A549 (cell line): ENCODE results near the gene SEPTIN1. TPM values are rescaled to one million over a fixed set of nuclear protein-coding genes. Genes with fewer than 3 reads are reported as not detected.

Source experiments
- ATAC-seq, 2 experiments: fragments of 200-7000 bp in 1 of 2; fragments of >200 bp in 1 of 2; cut with Nextera tagmentation in 1 of 2; cut with Tn5 transposase in 1 of 2; 3 replicates each; pipeline versions ENCODE4 v1.8.0 to v1.9.1; 2018 to 2020; ENCODE audit warnings: mild to moderate bottlenecking in 1 of 2, moderate library complexity in 1 of 2
- CTCF ChIA-PET: fragments of 300-600 bp; sonication (Branson Sonifier 250); formaldehyde crosslinking; extraction: SDS; loops from one replicate; lab custom pipeline; 2021; ENCODE audit warnings: antibody characterized with exemption, inconsistent platforms; lab: Yijun Ruan, JAX
- POLR2A ChIA-PET: fragments of 350-600 bp; formaldehyde crosslinking; extraction: SDS; loops from one replicate; lab custom pipeline; 2021; ENCODE audit warnings: antibody characterized with exemption, inconsistent platforms; lab: Yijun Ruan, JAX
- DNase-seq, 2 experiments: peaks; one replicate each; pipeline versions ENCODE4 v3.0.0 to v3.0.0-alpha.2; 2011 to 2016; ENCODE audit warnings: low read depth in 1 of 2, low spot score in 1 of 2
- FAIRE-seq: peaks from 2 replicates; lab custom pipeline; 2011; peaks lifted over from hg19 to GRCh38; lab: Jason Lieb, UNC
- H3K27ac ChIP-seq, 2 experiments: fragments of >200 bp; sonication (Bioruptor Twin); formaldehyde crosslinking; 3 replicates each; pipeline ENCODE4 v1.5.1; 2016 to 2017
- H3K4me1 ChIP-seq: fragments of >200 bp; sonication (Bioruptor Twin); formaldehyde crosslinking; 3 replicates; pipeline ENCODE4 v1.6.1; 2016
- H3K4me2 ChIP-seq: fragments of >200 bp; sonication (Bioruptor Twin); formaldehyde crosslinking; 3 replicates; pipeline ENCODE4 v1.6.1; 2016
- H3K4me3 ChIP-seq: fragments of >200 bp; sonication (Bioruptor Twin); formaldehyde crosslinking; 3 replicates; pipeline ENCODE4 v1.5.1; 2016
- H3K9me3 ChIP-seq: fragments of >200 bp; sonication (Bioruptor Twin); formaldehyde crosslinking; 3 replicates; pipeline ENCODE4 v1.6.1; 2016
- ATOH8 ChIP-seq: fragments of 250-450 bp; sonication (Bioruptor Pico); IDR thresholded peaks from 2 replicates; pipeline ENCODE4 v1.5.0; 2020; ENCODE audit warnings: low read depth, mild to moderate bottlenecking, moderate library complexity
- CHD2 ChIP-seq: fragments of 150-350 bp; IDR thresholded peaks from 2 replicates; pipeline ENCODE4 v1.6.1; 2014; ENCODE audit warnings: low read length; ENCODE audit not compliant: partially characterized antibody
- CHD4 ChIP-seq: fragments of 200-600 bp; sonication (generic); IDR thresholded peaks from 2 replicates; pipeline ENCODE4 v1.6.1; 2016; ENCODE audit warnings: antibody characterized with exemption, mild to moderate bottlenecking, borderline replicate concordance
- CTCF ChIP-seq: fragments of >200 bp; sonication (Bioruptor Twin); formaldehyde crosslinking; IDR thresholded peaks from 3 replicates; pipeline ENCODE4 v1.5.1; 2016
- E2F6 ChIP-seq: IDR thresholded peaks from 2 replicates; pipeline ENCODE4 v1.6.1; 2012; ENCODE audit warnings: low read depth, borderline replicate concordance
- EHF ChIP-seq: fragments of 250-450 bp; sonication (Bioruptor Pico); IDR thresholded peaks from 2 replicates; pipeline ENCODE4 v1.5.0; 2020; ENCODE audit warnings: mild to moderate bottlenecking
- FOSL2 ChIP-seq, 2 experiments: fragments of 450-650 bp in 1 of 2; fragments of >200 bp in 1 of 2; sonication (Bioruptor Twin) in 1 of 2; formaldehyde crosslinking; IDR thresholded peaks; 2 replicates each; pipeline versions ENCODE4 v1.5.0 to v1.6.1; 2016 to 2020; ENCODE audit warnings: mild to moderate bottlenecking in 1 of 2, moderate library complexity in 1 of 2
- HDAC2 ChIP-seq: fragments of 200-600 bp; sonication (generic); IDR thresholded peaks from 2 replicates; pipeline ENCODE4 v1.6.1; 2016
- HMGXB4 ChIP-seq: fragments of 250-450 bp; sonication (Bioruptor Pico); IDR thresholded peaks from 2 replicates; pipeline ENCODE4 v1.5.0; 2021; ENCODE audit warnings: mild to moderate bottlenecking, moderate library complexity, borderline replicate concordance
- HOXB5 ChIP-seq: fragments of 250-450 bp; sonication (Bioruptor Pico); IDR thresholded peaks from 2 replicates; pipeline ENCODE4 v1.5.0; 2020; ENCODE audit warnings: mild to moderate bottlenecking, moderate library complexity
- KDM5A ChIP-seq: fragments of 200-600 bp; sonication (generic); IDR thresholded peaks from 2 replicates; pipeline ENCODE4 v1.6.1; 2016; ENCODE audit warnings: antibody characterized with exemption, mild to moderate bottlenecking
- MAX ChIP-seq: IDR thresholded peaks from 2 replicates; pipeline ENCODE4 v1.6.1; 2012
- NFE2L2 ChIP-seq: fragments of 150-350 bp; conservative IDR thresholded peaks from 2 replicates; pipeline ENCODE4 v1.6.1; 2014; ENCODE audit warnings: low read length
- NR3C1 ChIP-seq: fragments of >200 bp; sonication (Bioruptor Twin); formaldehyde crosslinking; IDR thresholded peaks from 3 replicates; pipeline ENCODE4 v1.6.1; 2017
- PBX3 ChIP-seq: IDR thresholded peaks from 2 replicates; pipeline ENCODE4 v1.6.1; 2012
- RCOR1 ChIP-seq: fragments of 150-350 bp; IDR thresholded peaks from 2 replicates; pipeline ENCODE4 v1.6.1; 2014; ENCODE audit warnings: antibody characterized with exemption, low read length, low read depth
- RFX5 ChIP-seq: fragments of 450-650 bp; IDR thresholded peaks from 2 replicates; pipeline ENCODE4 v1.7.1; 2014; ENCODE audit warnings: antibody characterized with exemption, mild to moderate bottlenecking, moderate library complexity
- ZC3H11A ChIP-seq: fragments of 450-650 bp; IDR thresholded peaks from 2 replicates; pipeline ENCODE4 v1.6.1; 2014; ENCODE audit warnings: antibody characterized with exemption, mild to moderate bottlenecking
- ZFP36 ChIP-seq: fragments of 450-650 bp; IDR thresholded peaks from 2 replicates; pipeline ENCODE4 v1.6.1; 2014; ENCODE audit warnings: borderline replicate concordance; ENCODE audit not compliant: partially characterized antibody
- WGBS: methylation state at CpG from one replicate; pipeline ENCODE4 v1.1.6; 2017; ENCODE audit errors: missing lambda C conversion rate; 5-methylcytosine and 5-hydroxymethylcytosine counted together
- polyA plus RNA-seq, 4 experiments: library from polyadenylated mRNA; depleted of rRNA in 3 of 4; stranded (reverse); fragments of >200 nt; fragmentation: RNase III in 1 of 4; extraction: RNeasy Plus Mini Kit Qiagen cat#74134 plus additional on column Dnase treatment in 1 of 4; gene quantifications; 2 replicates in 3 of 4; 3 replicates in 1 of 4; pipeline ENCODE4 v1.2.3, GENCODE V29; 2011 to 2017

Gene SEPTIN1
- polyA plus RNA-seq, 2 of the 4 experiments (the other 2 are of a cell fraction), result 0.17 to 0.65 TPM

GRCh38 chr16:30368122-30368791, 14.1 kb downstream of the SEPTIN1 start:
- Histone ChIP-seq H3K4me2 (peak overlapping the region; percentile 80), H3K4me3 (peak overlapping the region; percentile 76), H3K9me3 (no peaks in the 10 kb centered on the region), H3K4me1 (peaks cover 20% of the 10 kb centered on the region), H3K27ac (peak overlapping the region; percentile 0 to 98; a peak in 5 of 6 replicates)
- DNase-seq, result no peak
- no peak for ATAC-seq
- TF ChIP-seq FOSL2 (IDR thresholded peaks at IDR 0.05) (no peak), FOSL2 (CRISPR knock-in tag; IDR thresholded peaks at IDR 0.05) (0 out of 2 replicates have a peak, but pooled peaks have one; percentile 21), ATOH8 (CRISPR knock-in tag) (no peak)
- WGBS, result 22% methylated on average over 8 of the region's 8 CpGs
- FAIRE-seq, result no peak
- ChIA-PET POLR2A (no interaction called here), CTCF (interaction anchor here (0.9 to 1.5 kb wide), 4 partner anchors 8 to 336 kb away, joined by 3 to 4 read pairs (median 4); partner anchors contain the start of gene ZNF48)

GRCh38 chr16:30367349-30368009, 14.9 kb downstream of the SEPTIN1 start:
- FAIRE-seq (no peak), ATAC-seq (no peak), DNase-seq (no peak)
- no peak for TF ChIP-seq HOXB5
- TF ChIP-seq ZFP36, result peak; percentile 40
- CTCF ChIA-PET, result interaction anchor here (1.4 kb wide), 1 partner anchor 10 kb away, joined by 7 read pairs; no protein-coding TSS in a partner anchor
- H3K27ac ChIP-seq, result no peak overlapping the region; a peak in 1 of 6 replicates
- POLR2A ChIA-PET, result no interaction called here
- H3K4me1 ChIP-seq, result peaks cover 20% of the 10 kb centered on the region
- no peaks in the 10 kb centered on the region for H3K9me3 ChIP-seq
- H3K4me3 ChIP-seq, result peak overlapping the region; percentile 76
- peak overlapping the region; percentile 80 for H3K4me2 ChIP-seq
- WGBS, result 90% methylated on average over 10 of the region's 10 CpGs

GRCh38 chr16:30366511-30366910, 15.8 kb downstream of the SEPTIN1 start:
- H3K4me2 ChIP-seq, result 0 out of 3 replicates have a peak overlapping the region, but pooled peaks have one; percentile 6
- ATAC-seq, result no peak
- CTCF ChIA-PET, result interaction anchor here (0.6 to 1.4 kb wide), 3 partner anchors 8 to 25 kb away, joined by 3 to 7 read pairs (median 3); partner anchors contain the start of gene MYL11
- no peak for TF ChIP-seq HMGXB4 (CRISPR knock-in tag)
- TF ChIP-seq RCOR1, result no peak
- TF ChIP-seq MAX, result no peak
- TF ChIP-seq NFE2L2, result no peak
- TF ChIP-seq ATOH8 (CRISPR knock-in tag), result no peak
- TF ChIP-seq ZC3H11A, result no peak
- TF ChIP-seq CHD4, result no peak
- TF ChIP-seq NR3C1, result no peak
- no peak overlapping the region for H3K27ac ChIP-seq
- FAIRE-seq, result no peak
- peaks cover 17% of the 10 kb centered on the region for H3K4me1 ChIP-seq
- H3K4me3 ChIP-seq, result no peak overlapping the region
- no peaks in the 10 kb centered on the region for H3K9me3 ChIP-seq
- DNase-seq, result no peak
- POLR2A ChIA-PET, result interaction anchor here (0.7 kb wide), 1 partner anchor 676 kb away, joined by 3 read pairs; no protein-coding TSS in a partner anchor
- 91% methylated on average over 4 of the region's 4 CpGs for WGBS

GRCh38 chr16:30365200-30365599, 17.2 kb downstream of the SEPTIN1 start:
- H3K9me3 ChIP-seq, result no peaks in the 10 kb centered on the region
- WGBS, result 89% methylated on average over 10 of the region's 10 CpGs
- no peak overlapping the region for H3K4me3 ChIP-seq
- ChIA-PET CTCF (interaction anchor here (0.8 to 1.5 kb wide), 6 partner anchors 11 to 273 kb away, joined by 3 to 5 read pairs (median 3); partner anchors contain the start of gene ZNF48), POLR2A (no interaction called here)
- TF ChIP-seq E2F6 (no peak), KDM5A (no peak), RFX5 (no peak), EHF (CRISPR knock-in tag) (no peak), PBX3 (no peak), CTCF (no peak), CHD2 (no peak), HDAC2 (no peak), ZFP36 (no peak)
- no peak for FAIRE-seq
- no peak for ATAC-seq
- peaks cover 14% of the 10 kb centered on the region for H3K4me1 ChIP-seq
- H3K4me2 ChIP-seq, result no peak overlapping the region
- no peak overlapping the region for H3K27ac ChIP-seq
- no peak for DNase-seq
